ENCODE results near the gene SFXN2. TPM values are rescaled to one million over a fixed set of nuclear protein-coding genes. Genes with fewer than 3 reads are reported as not detected.

The SFXN2 gene
- total RNA-seq, 4 donors from 2014 or later, result 2.6 to 8.1 (median 4.4) TPM

DNA sequence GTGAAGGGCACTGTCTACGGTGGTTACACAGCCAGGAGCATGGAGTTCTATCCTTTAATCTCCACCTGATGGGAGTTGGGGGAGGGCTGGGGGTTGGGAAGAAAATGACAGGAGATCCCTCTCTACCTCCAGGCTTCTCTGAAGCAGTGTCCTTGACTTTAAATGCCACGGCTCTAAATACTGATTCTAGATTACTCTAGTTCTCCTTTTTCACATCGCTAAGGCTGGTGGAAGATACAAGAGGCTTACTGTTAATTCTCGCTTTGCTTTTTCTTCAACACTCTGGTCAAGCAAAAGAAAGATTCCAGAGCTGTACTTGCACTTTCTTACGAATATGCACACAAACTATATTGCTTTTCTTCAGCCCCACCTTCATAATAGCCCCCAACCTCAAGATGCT is 30.7 kb upstream of the SFXN2 start:
- TF ChIP-seq, protein P1, sequence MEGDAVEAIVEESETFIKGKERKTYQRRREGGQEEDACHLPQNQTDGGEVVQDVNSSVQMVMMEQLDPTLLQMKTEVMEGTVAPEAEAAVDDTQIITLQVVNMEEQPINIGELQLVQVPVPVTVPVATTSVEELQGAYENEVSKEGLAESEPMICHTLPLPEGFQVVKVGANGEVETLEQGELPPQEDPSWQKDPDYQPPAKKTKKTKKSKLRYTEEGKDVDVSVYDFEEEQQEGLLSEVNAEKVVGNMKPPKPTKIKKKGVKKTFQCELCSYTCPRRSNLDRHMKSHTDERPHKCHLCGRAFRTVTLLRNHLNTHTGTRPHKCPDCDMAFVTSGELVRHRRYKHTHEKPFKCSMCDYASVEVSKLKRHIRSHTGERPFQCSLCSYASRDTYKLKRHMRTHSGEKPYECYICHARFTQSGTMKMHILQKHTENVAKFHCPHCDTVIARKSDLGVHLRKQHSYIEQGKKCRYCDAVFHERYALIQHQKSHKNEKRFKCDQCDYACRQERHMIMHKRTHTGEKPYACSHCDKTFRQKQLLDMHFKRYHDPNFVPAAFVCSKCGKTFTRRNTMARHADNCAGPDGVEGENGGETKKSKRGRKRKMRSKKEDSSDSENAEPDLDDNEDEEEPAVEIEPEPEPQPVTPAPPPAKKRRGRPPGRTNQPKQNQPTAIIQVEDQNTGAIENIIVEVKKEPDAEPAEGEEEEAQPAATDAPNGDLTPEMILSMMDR (IDR thresholded peaks at IDR 0.05; ENCODE audit: low read depth), result no peak

DNA sequence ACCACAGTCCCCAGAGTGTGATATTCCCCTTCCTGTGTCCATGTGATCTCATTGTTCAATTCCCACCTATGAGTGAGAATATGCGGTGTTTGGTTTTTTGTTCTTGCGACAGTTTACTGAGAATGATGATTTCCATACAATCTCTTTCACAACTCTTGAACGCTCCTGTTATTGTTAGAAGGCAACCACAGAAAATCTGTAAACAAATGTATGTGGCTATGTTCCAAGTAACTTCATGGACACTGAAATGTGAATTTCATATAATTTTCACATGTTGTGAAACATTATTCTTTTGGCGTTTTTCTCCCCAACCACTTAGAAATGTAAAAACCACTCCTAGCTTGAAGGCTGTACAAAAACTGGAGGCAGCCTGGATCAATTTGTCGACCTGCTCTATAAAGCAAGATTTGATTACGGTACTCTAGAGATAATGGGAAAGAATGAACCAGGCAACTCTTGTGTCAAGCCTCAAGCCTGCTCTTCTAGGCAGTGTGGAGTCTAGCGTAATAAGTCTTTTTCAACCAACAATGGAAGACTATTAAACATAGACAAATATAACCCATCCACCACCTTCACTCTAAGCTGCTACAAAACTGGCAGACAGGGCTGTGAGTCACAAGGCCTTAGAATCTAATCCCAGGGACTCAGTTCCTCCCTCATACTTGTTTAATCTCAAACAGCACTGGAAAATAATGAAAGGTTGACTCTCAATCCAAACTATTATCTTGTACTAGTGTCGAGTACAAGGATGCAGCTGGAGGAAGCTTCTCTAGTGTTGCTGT is 23.0 kb upstream of the SFXN2 start:
- TF ChIP-seq, protein P1 (IDR thresholded peaks at IDR 0.05; ENCODE audit: low read depth), result no peak

DNA sequence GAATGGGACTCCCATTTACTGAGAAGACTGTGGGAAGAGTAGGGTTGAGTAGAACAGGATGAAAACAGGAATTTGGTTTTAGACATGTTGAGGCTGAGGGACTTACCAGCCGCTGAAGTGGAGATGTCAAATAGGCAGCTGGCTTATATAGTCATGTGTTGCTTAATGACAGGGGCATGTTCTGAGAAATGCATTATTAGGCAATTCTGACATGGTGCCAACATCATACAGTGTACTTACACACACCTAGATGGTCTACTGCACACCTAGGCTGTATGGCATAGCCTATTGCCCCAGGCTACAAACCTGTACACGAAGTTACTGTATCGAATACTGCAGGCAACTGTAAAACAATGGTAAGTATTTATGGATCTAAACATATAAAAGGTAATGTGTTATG is 17.7 kb upstream of the SFXN2 start:
- TF ChIP-seq, protein P1 (IDR thresholded peaks at IDR 0.05; ENCODE audit: low read depth), result no peak

DNA sequence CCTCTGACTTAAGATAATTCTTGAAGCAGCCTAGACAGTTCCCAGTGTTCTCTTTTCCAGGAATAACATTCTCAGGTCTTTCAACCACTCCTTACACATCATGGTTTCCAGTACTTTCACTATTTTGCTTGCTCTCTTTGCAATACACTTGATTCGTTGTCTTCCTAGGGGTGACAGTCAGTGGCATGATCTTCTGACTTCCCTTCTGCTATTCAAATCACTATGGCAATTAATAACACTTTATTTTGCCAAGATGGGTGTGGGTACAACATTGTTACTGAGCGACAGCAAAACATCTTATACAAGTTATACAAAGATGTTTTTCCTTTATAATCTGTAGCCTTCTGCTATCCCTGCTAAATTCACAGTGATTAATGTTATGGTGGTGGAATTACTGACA is 15.5 kb upstream of the SFXN2 start:
- TF ChIP-seq, protein P1 (IDR thresholded peaks at IDR 0.05; ENCODE audit: low read depth), result no peak

DNA sequence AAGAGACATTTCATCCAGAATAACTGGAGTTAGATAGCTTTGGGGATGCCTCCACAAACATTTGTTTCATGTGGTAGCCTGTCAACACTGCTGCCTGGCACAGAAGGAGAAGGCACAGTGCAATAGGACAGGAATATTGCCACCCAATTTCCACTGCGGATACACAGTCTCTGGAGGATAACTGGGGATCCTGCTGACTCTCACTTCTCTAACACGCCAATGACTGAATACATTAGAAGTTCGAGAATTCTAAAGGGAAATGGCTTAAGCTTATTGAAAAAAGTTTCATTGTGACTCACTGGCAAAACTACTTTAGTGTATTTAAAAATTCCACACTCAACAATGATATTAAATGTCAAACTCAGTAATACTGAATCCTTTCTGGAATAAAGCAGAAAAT is 13.2 kb upstream of the SFXN2 start:
- TF ChIP-seq, protein P1 (IDR thresholded peaks at IDR 0.05; ENCODE audit: low read depth), result no peak

DNA sequence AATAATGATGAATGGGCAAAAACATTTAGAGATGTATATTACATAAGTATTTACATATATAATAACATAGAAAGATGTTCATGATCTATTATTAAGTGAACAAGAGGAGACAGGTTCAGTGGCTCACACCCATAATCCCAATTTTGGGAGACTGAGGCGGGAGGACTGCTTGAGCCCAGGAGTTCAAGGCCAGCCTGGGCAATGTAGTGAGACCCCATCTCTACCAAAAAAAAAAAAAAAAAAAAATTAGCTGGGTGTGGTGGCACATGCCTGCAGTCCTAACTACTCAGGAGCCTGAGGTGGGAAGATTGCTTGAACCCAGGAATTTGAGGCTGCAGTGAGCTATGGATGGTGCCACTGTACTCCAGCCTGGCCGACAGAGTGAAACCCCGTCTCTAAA is 12.6 kb upstream of the SFXN2 start:
- TF ChIP-seq, protein P1 (IDR thresholded peaks at IDR 0.05; ENCODE audit: low read depth), result no peak

DNA sequence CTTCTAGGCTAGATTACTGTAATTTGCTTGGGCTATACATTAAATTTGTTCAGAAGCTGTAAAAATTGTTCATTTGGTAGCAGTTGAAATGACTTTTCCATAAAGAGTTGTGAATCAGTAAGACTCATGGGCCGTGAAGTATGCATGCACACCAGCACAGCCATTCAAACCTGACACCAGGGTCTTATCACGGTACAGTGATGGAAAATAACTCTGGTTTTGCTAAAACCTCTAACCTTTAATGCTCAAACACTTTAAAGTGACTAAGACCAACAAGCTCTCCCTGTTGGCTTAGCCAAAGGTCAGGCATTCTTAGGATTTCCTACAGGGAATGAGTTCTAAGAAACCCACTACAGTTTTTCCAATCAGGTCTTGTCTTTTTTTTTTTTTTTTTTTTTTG is 11.7 kb upstream of the SFXN2 start:
- TF ChIP-seq, protein P1 (IDR thresholded peaks at IDR 0.05; ENCODE audit: low read depth), result no peak

Measured in subcutaneous adipose tissue (tissue), 4 donors.